Transverse colon (tissue), 4 donors: Measurements from ENCODE around the gene KCNJ1.

Experiments used
- CTCF ChIP-seq, 5 experiments: fragments of 200-600 bp in 3 of 5; fragments of 450-650 bp in 2 of 5; sonication (generic) in 3 of 5; IDR thresholded peaks; 1 replicate in 2 of 5; 2 replicates in 3 of 5; pipeline ENCODE4 v1.5.1; 2016 to 2017; ENCODE audit warnings: antibody characterized with exemption in 5 of 5, inconsistent platforms in 3 of 5, mild to moderate bottlenecking in 2 of 5, moderate library complexity in 1 of 5
- POLR2A ChIP-seq: fragments of 450-650 bp; IDR thresholded peaks from one replicate; pipeline ENCODE4 v1.6.1; 2016; ENCODE audit warnings: antibody characterized with exemption, mild to moderate bottlenecking, moderate library complexity
- POLR2AphosphoS5 ChIP-seq, 3 donors: sonication (generic); formaldehyde crosslinking; IDR thresholded peaks; one replicate each; pipeline ENCODE4 v1.6.1; 2016; ENCODE audit warnings: antibody characterized with exemption in 3 of 3

- TF ChIP-seq CTCF (IDR thresholded peaks at IDR 0.05): no peak
- TF ChIP-seq POLR2A: no peak
- no peak for TF ChIP-seq POLR2AphosphoS5 (IDR thresholded peaks at IDR 0.05)
These were observed 10.6 kb upstream of the KCNJ1 start for GRCh38 chr11:128877726-128878125.
